Breast epithelium (tissue), 3 donors: ENCODE results near the gene PNMA8A.
A peak's percentile ranks its signal among the peaks of the same experiment; 100 is the strongest.

ENCODE experiments used
- POLR2A ChIP-seq: fragments of 450-650 bp; IDR thresholded peaks from one replicate; pipeline ENCODE4 v1.6.1; 2016; ENCODE audit warnings: antibody characterized with exemption, mild to moderate bottlenecking, moderate library complexity
- POLR2AphosphoS5 ChIP-seq, 3 donors: sonication (generic); formaldehyde crosslinking; IDR thresholded peaks; one replicate each; pipeline ENCODE4 v1.6.1; 2017; ENCODE audit warnings: antibody characterized with exemption in 3 of 3
- TF ChIP-seq, protein P1 (sequence below), 3 donors: fragments of 450-650 bp; IDR thresholded peaks; one replicate each; pipeline ENCODE4 v1.5.1; 2016 to 2017; ENCODE audit warnings: antibody characterized with exemption in 3 of 3, mild to moderate bottlenecking in 3 of 3, moderate library complexity in 3 of 3

DNA sequence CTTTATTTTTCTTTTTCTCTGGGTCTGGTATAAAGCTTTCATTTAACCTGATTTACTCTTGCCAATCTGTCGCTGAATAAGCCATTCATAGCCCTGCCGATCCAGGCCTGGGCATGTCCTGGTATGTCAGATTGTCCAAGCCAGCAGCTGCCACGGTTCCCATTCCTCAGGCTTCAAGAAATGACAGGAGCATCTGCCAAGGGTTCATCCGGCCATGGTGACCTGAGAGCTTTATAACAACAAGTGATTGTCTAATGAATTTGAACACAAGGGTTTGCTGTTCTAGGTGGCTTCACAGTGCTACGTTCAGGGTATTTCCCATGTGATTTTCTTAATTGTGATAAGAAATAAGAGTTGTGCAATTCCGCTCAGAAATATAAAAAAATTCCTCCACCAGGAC lies 20.0 kb downstream of the PNMA8A start:
- TF ChIP-seq, protein P1, sequence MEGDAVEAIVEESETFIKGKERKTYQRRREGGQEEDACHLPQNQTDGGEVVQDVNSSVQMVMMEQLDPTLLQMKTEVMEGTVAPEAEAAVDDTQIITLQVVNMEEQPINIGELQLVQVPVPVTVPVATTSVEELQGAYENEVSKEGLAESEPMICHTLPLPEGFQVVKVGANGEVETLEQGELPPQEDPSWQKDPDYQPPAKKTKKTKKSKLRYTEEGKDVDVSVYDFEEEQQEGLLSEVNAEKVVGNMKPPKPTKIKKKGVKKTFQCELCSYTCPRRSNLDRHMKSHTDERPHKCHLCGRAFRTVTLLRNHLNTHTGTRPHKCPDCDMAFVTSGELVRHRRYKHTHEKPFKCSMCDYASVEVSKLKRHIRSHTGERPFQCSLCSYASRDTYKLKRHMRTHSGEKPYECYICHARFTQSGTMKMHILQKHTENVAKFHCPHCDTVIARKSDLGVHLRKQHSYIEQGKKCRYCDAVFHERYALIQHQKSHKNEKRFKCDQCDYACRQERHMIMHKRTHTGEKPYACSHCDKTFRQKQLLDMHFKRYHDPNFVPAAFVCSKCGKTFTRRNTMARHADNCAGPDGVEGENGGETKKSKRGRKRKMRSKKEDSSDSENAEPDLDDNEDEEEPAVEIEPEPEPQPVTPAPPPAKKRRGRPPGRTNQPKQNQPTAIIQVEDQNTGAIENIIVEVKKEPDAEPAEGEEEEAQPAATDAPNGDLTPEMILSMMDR (IDR thresholded peaks at IDR 0.05), result no peak
- TF ChIP-seq POLR2AphosphoS5 (IDR thresholded peaks at IDR 0.05) (peak in 1 of 3 donors; percentile 29), POLR2A (no peak)
